H1 (cell line): ENCODE measurements around the gene EIF3B. TPM values are rescaled to one million over a fixed set of nuclear protein-coding genes. Genes with fewer than 3 reads are reported as not detected.
"Not testable (repeated sequence)": the region's sequence is repeated elsewhere in the genome, so short reads cannot be mapped to it uniquely, and the experiment has no call there.

Source experiments
- CTCF ChIA-PET: fragments of 300-600 bp; sonication (Branson Sonifier 250); formaldehyde crosslinking; loops from one replicate; lab custom pipeline; 2021; ENCODE audit not compliant: partially characterized antibody; lab: Charles Lee
- POLR2A ChIA-PET: fragments of 300-600 bp; sonication (Branson Sonifier 250); formaldehyde crosslinking; loops from one replicate; lab custom pipeline; 2021; ENCODE audit warnings: inconsistent platforms; ENCODE audit not compliant: partially characterized antibody; lab: Charles Lee
- DNase-seq, 2 experiments: peaks; one replicate each; pipeline versions ENCODE4 v3.0.0 to v3.0.0-alpha.2; 2010 to 2022; ENCODE audit warnings: low spot score in 2 of 2, low read depth in 1 of 2, mixed read lengths in 1 of 2
- FAIRE-seq: peaks from 2 replicates; lab custom pipeline; 2011; peaks lifted over from hg19 to GRCh38; lab: Jason Lieb, UNC
- H2AFZ ChIP-seq: 2 replicates; pipeline ENCODE4 v1.8.1; 2012; ENCODE audit warnings: low read length, inconsistent platforms
- H2AK5ac ChIP-seq: 2 replicates; pipeline ENCODE4 v1.6.1; 2013; ENCODE audit warnings: low read depth, low read length
- H2BK120ac ChIP-seq: replicated peaks from 2 replicates; pipeline ENCODE3; 2013; ENCODE audit warnings: low read depth, low read length, inconsistent platforms
- H2BK12ac ChIP-seq: 2 replicates; pipeline ENCODE4 v1.6.1; 2013; ENCODE audit warnings: low read depth, low read length
- H2BK15ac ChIP-seq: 2 replicates; pipeline ENCODE4 v1.6.1; 2013; ENCODE audit warnings: low read length
- H2BK20ac ChIP-seq: 2 replicates; pipeline ENCODE4 v1.6.1; 2013; ENCODE audit warnings: low read length
- H2BK5ac ChIP-seq: 2 replicates; pipeline ENCODE4 v1.6.1; 2013; ENCODE audit warnings: low read depth, low read length
- H3K14ac ChIP-seq: 2 replicates; pipeline ENCODE4 v1.6.1; 2013; ENCODE audit warnings: inconsistent platforms; ENCODE audit not compliant: insufficient read length
- H3K18ac ChIP-seq: 2 replicates; pipeline ENCODE4 v1.6.1; 2013; ENCODE audit warnings: low read length; ENCODE audit errors: extremely low read depth
- H3K23ac ChIP-seq: 2 replicates; pipeline ENCODE4 v1.6.1; 2013; ENCODE audit warnings: inconsistent platforms; ENCODE audit not compliant: insufficient read length
- H3K23me2 ChIP-seq: 2 replicates; pipeline ENCODE4 v1.6.1; 2013; ENCODE audit warnings: low read depth, low read length
- H3K27ac ChIP-seq: 2 replicates; pipeline ENCODE4 v1.6.1; 2011; ENCODE audit warnings: low read depth, low read length, inconsistent platforms
- H3K27me3 ChIP-seq, 4 experiments: replicated peaks in 1 of 4; 1 replicate in 1 of 4; 2 replicates in 3 of 4; pipeline versions ENCODE4 v1.6.1 to v1.8.1; 2011 to 2013; ENCODE audit warnings: low read length in 3 of 4, mild to moderate bottlenecking in 3 of 4, inconsistent platforms in 2 of 4, mixed read lengths in 2 of 4, moderate library complexity in 1 of 4; ENCODE audit not compliant: control insufficient read depth in 3 of 4, insufficient read depth in 3 of 4; ENCODE audit errors: extremely low read depth in 1 of 4
- H3K36me3 ChIP-seq, 4 experiments: 2 replicates each; pipeline versions ENCODE4 v1.6.1 to v1.8.1; 2011 to 2013; ENCODE audit warnings: mild to moderate bottlenecking in 4 of 4, low read length in 3 of 4, moderate library complexity in 2 of 4, control low read depth in 1 of 4, inconsistent platforms in 1 of 4; ENCODE audit not compliant: insufficient read depth in 4 of 4, control insufficient read depth in 2 of 4
- H3K4ac ChIP-seq: replicated peaks from 2 replicates; pipeline ENCODE3; 2013; ENCODE audit warnings: low read length, low read depth, mixed read lengths, inconsistent platforms; ENCODE audit not compliant: insufficient read length
- H3K4me1 ChIP-seq, 4 experiments: replicated peaks in 1 of 4; 1 replicate in 1 of 4; 2 replicates in 3 of 4; pipeline versions ENCODE4 v1.6.1 to v1.8.1; 2011 to 2013; ENCODE audit warnings: low read length in 3 of 4, inconsistent platforms in 2 of 4, mixed read lengths in 1 of 4; ENCODE audit not compliant: insufficient read depth in 4 of 4, control insufficient read depth in 3 of 4
- H3K4me2 ChIP-seq, 2 experiments: 2 replicates each; pipeline versions ENCODE4 v1.6.1 to v1.8.1; 2011 to 2013; ENCODE audit warnings: low read depth in 2 of 2, low read length in 2 of 2, control low read depth in 1 of 2, inconsistent platforms in 1 of 2, mild to moderate bottlenecking in 1 of 2; ENCODE audit not compliant: insufficient read depth in 1 of 2
- H3K4me3 ChIP-seq, 4 experiments: fragments of 200-600, 300-600 bp in 1 of 4; sonication (generic), shearing (Covaris generic), sonication (Bioruptor Twin) in 1 of 4; 2 replicates each; pipeline versions ENCODE4 v1.5.1 to v1.8.1; 2011 to 2016; ENCODE audit warnings: low read length in 4 of 4, low read depth in 3 of 4, control low read depth in 2 of 4, inconsistent platforms in 2 of 4, mild to moderate bottlenecking in 2 of 4, mixed read lengths in 1 of 4, moderate library complexity in 1 of 4; ENCODE audit not compliant: insufficient read depth in 2 of 4; ENCODE audit errors: extremely low read depth in 1 of 4
- H3K56ac ChIP-seq: replicated peaks from 2 replicates; pipeline ENCODE3; 2013; ENCODE audit warnings: low read depth, mild to moderate bottlenecking, mixed read lengths, low read length, inconsistent platforms; ENCODE audit not compliant: insufficient read length
- H3K79me1 ChIP-seq: 2 replicates; pipeline ENCODE4 v1.6.1; 2013; ENCODE audit warnings: low read depth, low read length, control low read depth
- H3K79me2 ChIP-seq, 2 experiments: 2 replicates each; pipeline versions ENCODE4 v1.6.1 to v1.8.1; 2012 to 2013; ENCODE audit warnings: low read length in 2 of 2, mild to moderate bottlenecking in 2 of 2, inconsistent platforms in 1 of 2; ENCODE audit not compliant: insufficient read depth in 2 of 2, control insufficient read depth in 1 of 2
- H3K9ac ChIP-seq, 4 experiments: replicated peaks in 1 of 4; 1 replicate in 1 of 4; 2 replicates in 3 of 4; pipeline versions ENCODE4 v1.6.1 to v1.8.1; 2011 to 2013; ENCODE audit warnings: low read depth in 3 of 4, low read length in 3 of 4, control low read depth in 2 of 4, mild to moderate bottlenecking in 2 of 4, moderate library complexity in 2 of 4, inconsistent platforms in 1 of 4; ENCODE audit errors: extremely low read depth in 1 of 4
- H3K9me3 ChIP-seq, 2 experiments: 2 replicates each; pipeline versions ENCODE4 v1.6.1 to v1.8.1; 2012 to 2013; ENCODE audit warnings: mild to moderate bottlenecking in 2 of 2, moderate library complexity in 2 of 2, control low read depth in 1 of 2, inconsistent platforms in 1 of 2, low read depth in 1 of 2, low read length in 1 of 2, mixed read lengths in 1 of 2; ENCODE audit not compliant: insufficient read depth in 2 of 2
- H4K20me1 ChIP-seq, 2 experiments: replicated peaks in 1 of 2; 2 replicates each; pipeline versions ENCODE3 to v1.8.1; 2011 to 2013; ENCODE audit warnings: inconsistent platforms in 2 of 2, low read length in 2 of 2, mild to moderate bottlenecking in 1 of 2; ENCODE audit not compliant: insufficient read depth in 2 of 2, control insufficient read depth in 1 of 2
- H4K5ac ChIP-seq: 2 replicates; pipeline ENCODE4 v1.6.1; 2013; ENCODE audit warnings: low read length, low read depth, mixed read lengths, inconsistent platforms; ENCODE audit not compliant: insufficient read length
- H4K8ac ChIP-seq: 2 replicates; pipeline ENCODE4 v1.8.0; 2013; ENCODE audit warnings: mild to moderate bottlenecking, moderate library complexity, low read length, inconsistent platforms; ENCODE audit not compliant: insufficient read depth; ENCODE audit errors: extremely low read depth
- H4K91ac ChIP-seq: replicated peaks from 2 replicates; pipeline ENCODE3; 2013; ENCODE audit warnings: low read length, mixed read lengths, inconsistent platforms; ENCODE audit not compliant: insufficient read length
- WGBS, 2 experiments: shearing (Covaris generic) in 1 of 2; methylation state at CpG; one replicate each; pipeline versions ENCODE4 v1.1.6 to v1.1.7; 2013 to 2015; ENCODE audit warnings: low lambda C conversion rate in 2 of 2, mixed read lengths in 2 of 2, inconsistent platforms in 1 of 2, low coverage in 1 of 2, missing lambda C conversion rate in 1 of 2; ENCODE audit not compliant: insufficient replicate concordance in 2 of 2, insufficient coverage in 1 of 2, insufficient read length in 1 of 2; ENCODE audit errors: extremely low coverage in 1 of 2, missing lambda C conversion rate in 1 of 2; 5-methylcytosine and 5-hydroxymethylcytosine counted together
- polyA plus RNA-seq, 7 experiments: library from polyadenylated mRNA; depleted of rRNA in 3 of 7; stranded (reverse) in 5 of 7; unstranded in 2 of 7; fragments of >200 nt in 5 of 7; fragments of 200-250 nt in 2 of 7; gene quantifications; 1 replicate in 5 of 7; 2 replicates in 1 of 7; 4 replicates in 1 of 7; pipeline versions ENCODE4 v1.2.1 to v1.2.3, GENCODE V29; 2011 to 2013; ENCODE audit warnings: missing spikeins in 2 of 7, mixed read lengths in 2 of 7
- total RNA-seq: library from RNA; stranded (reverse); fragmentation: NEBNext Ultra II Directional; extraction: Animal tissue kit (Norgen Biotek cat#: 25700); gene quantifications from 2 replicates; pipeline ENCODE4 v1.2.1, GENCODE V29; 2021

Gene EIF3B
- total and polyA plus RNA-seq, 2 of the 8 experiments (the other 6 are each of a cell fraction or from before 2014, with no cell fraction given), result 167 to 316 TPM

DNA sequence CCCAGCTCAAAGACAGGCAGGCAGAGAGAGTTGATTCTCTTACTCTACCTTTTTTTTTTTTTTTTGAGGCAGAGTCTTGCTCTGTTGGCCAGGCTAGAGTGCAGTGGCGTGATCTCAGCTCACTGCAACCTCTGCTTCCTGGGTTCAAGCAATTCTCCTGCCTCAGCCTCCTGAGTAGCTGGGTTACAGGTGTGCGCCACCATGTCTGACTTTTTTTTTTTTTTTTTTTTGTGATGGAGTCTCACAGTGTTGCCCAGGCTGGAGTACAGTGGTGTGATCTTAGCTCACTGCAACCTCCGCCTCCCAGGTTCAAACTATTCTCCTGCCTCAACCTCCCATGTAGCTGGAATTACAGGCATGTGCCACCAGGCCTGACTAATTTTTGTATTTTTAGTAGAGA lies 62.6 kb downstream of the EIF3B start:
- not testable (repeated sequence) for H3K27me3 ChIP-seq, H4K8ac ChIP-seq, H2BK20ac ChIP-seq, H3K36me3 ChIP-seq, H3K4ac ChIP-seq, H3K23me2 ChIP-seq, H3K9me3 ChIP-seq, H2BK5ac ChIP-seq, H2AFZ ChIP-seq, H2AK5ac ChIP-seq, H3K9ac ChIP-seq, H3K4me3 ChIP-seq, H3K4me2 ChIP-seq, DNase-seq, H3K4me1 ChIP-seq, H4K5ac ChIP-seq, H3K27ac ChIP-seq, H3K79me1 ChIP-seq, H3K14ac ChIP-seq, H3K23ac ChIP-seq, H2BK12ac ChIP-seq, H4K20me1 ChIP-seq, H3K18ac ChIP-seq, FAIRE-seq, H3K56ac ChIP-seq, H4K91ac ChIP-seq, H2BK120ac ChIP-seq
- Histone ChIP-seq H3K79me2 (peaks cover 0 to 25% of the 10 kb centered on the region in 2 experiments; a peak in 3 of 4 replicates), H2BK15ac (0 out of 2 replicates have a peak overlapping the region, but pooled peaks have one; percentile 46)
- ChIA-PET POLR2A (interaction anchor here (0.7 to 2.3 kb wide), 3 partner anchors 11 to 210 kb away, joined by 3 to 6 read pairs (median 3); no protein-coding TSS in a partner anchor), CTCF (interaction anchor here (0.6 to 9.8 kb wide), 3 partner anchors 15 to 239 kb away, joined by 3 to 79 read pairs (median 4); no protein-coding TSS in a partner anchor)
- WGBS, 2 experiments, result 100% methylated on average over 1 of the region's 3 CpGs; no CpG with 5 or more reads in 1 of the 2 experiments
